CD4-positive, alpha-beta T cell treated with Interleukin-2 at 100 ng/mL for 4 hours (primary cell): ENCODE data around the gene HSFX2.
"Not testable (repeated sequence)": the region's sequence is repeated elsewhere in the genome, so short reads cannot be mapped to it uniquely, and the experiment has no call there.

Experiments used
- DNase-seq: peaks from one replicate; pipeline ENCODE4 v3.0.0-alpha.2; 2020; ENCODE audit warnings: low spot score

The HSFX2 gene

GRCh38 chrX:149595214-149595613, at the start of gene HSFX2:
TSS of gene HSFX2 (minus strand) at chrX:149595314. CDS start at chrX:149594700, 614 bp downstream.
- not testable (repeated sequence) for DNase-seq

GRCh38 chrX:149643496-149643895, 48.4 kb upstream of the HSFX2 start:
- no peak for DNase-seq

- no peak for DNase-seq
These were observed 46.7 kb upstream of the HSFX2 start for GRCh38 chrX:149641835-149642234.

GRCh38 chrX:149641432-149641831, 46.3 kb upstream of the HSFX2 start:
- DNase-seq: no peak

- DNase-seq: no peak
These were observed 44.5 kb upstream of the HSFX2 start for GRCh38 chrX:149639568-149639967.

GRCh38 chrX:149638860-149639259, 43.7 kb upstream of the HSFX2 start:
- no peak for DNase-seq

GRCh38 chrX:149633511-149633910, 38.4 kb upstream of the HSFX2 start:
- no peak for DNase-seq

GRCh38 chrX:149631234-149632165, 36.4 kb upstream of the HSFX2 start, which contains the start of gene TMEM185A:
TSS of gene TMEM185A (minus strand) at chrX:149631792. CDS start at chrX:149631580, 212 bp downstream.
- DNase-seq: peak; percentile 75

GRCh38 chrX:149630681-149631233, 35.6 kb upstream of the HSFX2 start:
- no peak for DNase-seq

- no peak for DNase-seq
These were observed 34.7 kb upstream of the HSFX2 start for GRCh38 chrX:149629730-149630387.

- no peak for DNase-seq
These were observed 33.7 kb upstream of the HSFX2 start for GRCh38 chrX:149628768-149629167.

- DNase-seq: no peak
These were observed 33.2 kb upstream of the HSFX2 start for GRCh38 chrX:149628280-149628679.

GRCh38 chrX:149626829-149627228, 31.7 kb upstream of the HSFX2 start:
- DNase-seq: not testable (repeated sequence)

GRCh38 chrX:149619662-149620061, 24.5 kb upstream of the HSFX2 start:
- DNase-seq: not testable (repeated sequence)

- no peak for DNase-seq
These were observed 23.8 kb upstream of the HSFX2 start for GRCh38 chrX:149618871-149619270.

GRCh38 chrX:149611623-149612175, 16.6 kb upstream of the HSFX2 start:
- DNase-seq: no peak

- DNase-seq: no peak
These were observed 15.4 kb upstream of the HSFX2 start for GRCh38 chrX:149610511-149610910.

GRCh38 chrX:149607699-149608098, 12.6 kb upstream of the HSFX2 start:
- no peak for DNase-seq

- DNase-seq: not testable (repeated sequence)
These were observed 10.3 kb upstream of the HSFX2 start for GRCh38 chrX:149605248-149605885.

- DNase-seq: not testable (repeated sequence)
These were observed 3.5 kb upstream of the HSFX2 start for GRCh38 chrX:149598603-149599002.

GRCh38 chrX:149595943-149596342, 829 bp upstream of the HSFX2 start:
- DNase-seq: not testable (repeated sequence)

GRCh38 chrX:149590993-149591392, 4.1 kb downstream of the HSFX2 start:
- DNase-seq: not testable (repeated sequence)
